ENCODE results near the gene KRT7.

GRCh38 chr12:52208424-52209165 is 24.4 kb upstream of the KRT7 start:
- TF ChIP-seq POLR2A (IDR thresholded peaks at IDR 0.05; ENCODE audit: low read length) (no peak), GATA1 (IDR thresholded peaks at IDR 0.05; ENCODE audit: low read depth, low read length) (no peak)
